ENCODE measurements around the gene MINDY4. TPM values are rescaled to one million over a fixed set of nuclear protein-coding genes. Genes with fewer than 3 reads are reported as not detected.

MINDY4 gene
- total and polyA plus RNA-seq, 2 of the 8 experiments (the other 6 are each of a cell fraction or from before 2014, with no cell fraction given), result 1.3 to 3.6 TPM

DNA sequence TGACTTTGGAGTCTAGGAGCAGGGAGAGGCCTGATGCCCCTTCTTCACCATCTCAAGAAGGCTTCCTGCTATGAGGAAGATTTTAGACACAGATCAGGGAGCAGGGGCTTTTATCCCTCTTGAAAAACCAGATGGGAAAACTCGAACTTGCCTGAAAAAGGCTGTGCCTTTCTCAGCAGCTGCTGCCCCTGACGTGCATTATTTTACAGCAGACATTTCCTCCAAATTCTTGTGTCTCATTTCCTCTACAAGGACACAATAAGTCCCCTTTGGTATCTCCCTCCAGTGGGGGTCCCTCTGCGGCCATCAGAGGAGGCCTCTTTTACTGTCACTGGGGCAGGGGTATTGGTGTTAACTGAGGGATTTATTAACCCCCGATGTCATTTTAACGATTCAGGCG is 102.4 kb downstream of the MINDY4 start:
- no peak overlapping the region for H3K4ac ChIP-seq (replicated peaks; ENCODE audit: insufficient read length, low read depth, low read length)
- no peak overlapping the region for H3K27ac ChIP-seq (ENCODE audit: low read depth, low read length)
- H2AK5ac ChIP-seq (ENCODE audit: low read depth, low read length), result no peak overlapping the region
- no peaks in the 10 kb centered on the region for H3K9me3 ChIP-seq (ENCODE audit: insufficient read depth in 2 of 2, low read depth in 1 of 2, low read length in 1 of 2)
- H2BK5ac ChIP-seq (ENCODE audit: low read depth, low read length), result no peak overlapping the region
- H3K27me3 ChIP-seq (replicated peaks in 1 of 4; ENCODE audit: control insufficient read depth in 3 of 4, extremely low read depth in 1 of 4, insufficient read depth in 3 of 4, low read length in 3 of 4), result no peaks in the 10 kb centered on the region
- no peaks in the 10 kb centered on the region for H3K79me1 ChIP-seq (ENCODE audit: low read depth, low read length)
- CTCF ChIA-PET (ENCODE audit: partially characterized antibody), result interaction anchor here (1.1 to 2.0 kb wide), 3 partner anchors 32 to 65 kb away, joined by 3 to 6 read pairs (median 3); no protein-coding TSS in a partner anchor
- POLR2A ChIA-PET (ENCODE audit: partially characterized antibody), result no interaction called here
- no peaks in the 10 kb centered on the region for H3K23me2 ChIP-seq (ENCODE audit: low read depth, low read length)
- H3K56ac ChIP-seq (replicated peaks; ENCODE audit: insufficient read length, low read depth, low read length), result no peak overlapping the region
- no peak overlapping the region for H2BK120ac ChIP-seq (replicated peaks; ENCODE audit: low read depth, low read length)
- H3K4me3 ChIP-seq (ENCODE audit: extremely low read depth in 1 of 4, insufficient read depth in 2 of 4, low read depth in 3 of 4, low read length in 4 of 4), result no peak overlapping the region
- peaks cover 0 to 8% (median 3%) of the 10 kb centered on the region in 4 experiments; a peak in 4 of 7 replicates for H3K4me1 ChIP-seq (replicated peaks in 1 of 4; ENCODE audit: control insufficient read depth in 3 of 4, insufficient read depth in 4 of 4, low read length in 3 of 4)
- no peak overlapping the region for H3K18ac ChIP-seq (ENCODE audit: extremely low read depth, low read length)
- no peak overlapping the region for H2BK12ac ChIP-seq (ENCODE audit: low read depth, low read length)
- no peak overlapping the region for H2BK20ac ChIP-seq (ENCODE audit: low read length)
- no peak overlapping the region for H4K91ac ChIP-seq (replicated peaks; ENCODE audit: insufficient read length, low read length)
- no peak overlapping the region for H3K14ac ChIP-seq (ENCODE audit: insufficient read length)
- 84% methylated on average over 6 of the region's 6 CpGs; no CpG with 5 or more reads in 1 of the 2 experiments for WGBS, 2 experiments (ENCODE audit: extremely low coverage in 1 of 2, insufficient coverage in 1 of 2, insufficient read length in 1 of 2, insufficient replicate concordance in 2 of 2, low coverage in 1 of 2, low lambda C conversion rate in 2 of 2, missing lambda C conversion rate in 1 of 2)
- no peak overlapping the region for H3K9ac ChIP-seq (replicated peaks in 1 of 4; ENCODE audit: extremely low read depth in 1 of 4, low read depth in 3 of 4, low read length in 3 of 4)
- H3K36me3 ChIP-seq (ENCODE audit: control insufficient read depth in 2 of 4, insufficient read depth in 4 of 4, low read length in 3 of 4), result no peaks in the 10 kb centered on the region
- no peak overlapping the region for H4K5ac ChIP-seq (ENCODE audit: insufficient read length, low read depth, low read length)
- H2BK15ac ChIP-seq (ENCODE audit: low read length), result no peak overlapping the region
- H4K8ac ChIP-seq (ENCODE audit: extremely low read depth, insufficient read depth, low read length), result no peak overlapping the region
- no peak overlapping the region for H3K4me2 ChIP-seq (ENCODE audit: insufficient read depth in 1 of 2, low read depth in 2 of 2, low read length in 2 of 2)
- no peaks in the 10 kb centered on the region for H4K20me1 ChIP-seq (replicated peaks in 1 of 2; ENCODE audit: control insufficient read depth in 1 of 2, insufficient read depth in 2 of 2, low read length in 2 of 2)
- FAIRE-seq, result no peak
- no peak overlapping the region for H2AFZ ChIP-seq (ENCODE audit: low read length)
- H3K79me2 ChIP-seq (ENCODE audit: control insufficient read depth in 1 of 2, insufficient read depth in 2 of 2, low read length in 2 of 2), result no peaks in the 10 kb centered on the region
- H3K23ac ChIP-seq (ENCODE audit: insufficient read length), result no peak overlapping the region
- DNase-seq (ENCODE audit: low read depth in 1 of 2, low spot score in 2 of 2), result no peak

Measured in H1 (cell line).